H9 (cell line): ENCODE data around the gene KCTD5. TPM values are rescaled to one million over a fixed set of nuclear protein-coding genes. Genes with fewer than 3 reads are reported as not detected.
"Not testable (repeated sequence)": the region's sequence is repeated elsewhere in the genome, so short reads cannot be mapped to it uniquely, and the experiment has no call there.

ENCODE experiments used
- DNase-seq: peaks from one replicate; pipeline ENCODE4 v3.0.0-alpha.2; 2017
- H2AFZ ChIP-seq: one replicate; pipeline ENCODE4 v1.6.1; 2013; ENCODE audit warnings: mild to moderate bottlenecking, low read length, control low read depth, moderate library complexity
- H2AK5ac ChIP-seq: 2 replicates; pipeline ENCODE4 v1.6.1; 2013; ENCODE audit warnings: low read length, control low read depth, mixed read lengths; ENCODE audit not compliant: insufficient read length
- H2BK120ac ChIP-seq: one replicate; pipeline ENCODE4 v1.6.1; 2013; ENCODE audit warnings: low read depth, mild to moderate bottlenecking, low read length, control low read depth, inconsistent platforms; ENCODE audit not compliant: poor library complexity, severe bottlenecking
- H2BK12ac ChIP-seq: 2 replicates; pipeline ENCODE4 v1.6.1; 2013; ENCODE audit warnings: low read length, control low read depth, mixed read lengths, low read depth; ENCODE audit not compliant: insufficient read length
- H2BK15ac ChIP-seq: 2 replicates; pipeline ENCODE4 v1.6.1; 2013; ENCODE audit warnings: low read depth, low read length, control low read depth
- H2BK20ac ChIP-seq: one replicate; pipeline ENCODE4 v1.6.1; 2013; ENCODE audit warnings: low read depth, mild to moderate bottlenecking, low read length, control low read depth, inconsistent platforms; ENCODE audit not compliant: poor library complexity, severe bottlenecking
- H2BK5ac ChIP-seq: 2 replicates; pipeline ENCODE4 v1.6.1; 2013; ENCODE audit warnings: low read length, control low read depth, mixed read lengths; ENCODE audit not compliant: insufficient read length
- H3K14ac ChIP-seq: 2 replicates; pipeline ENCODE4 v1.6.1; 2013; ENCODE audit warnings: low read length, control low read depth; ENCODE audit not compliant: insufficient read depth
- H3K18ac ChIP-seq: 2 replicates; pipeline ENCODE4 v1.6.1; 2013; ENCODE audit warnings: low read depth, mild to moderate bottlenecking, mixed read lengths, low read length, control low read depth; ENCODE audit not compliant: insufficient read length
- H3K23ac ChIP-seq: 2 replicates; pipeline ENCODE4 v1.6.1; 2013; ENCODE audit warnings: low read length, control low read depth, mixed read lengths, low read depth; ENCODE audit not compliant: insufficient read length
- H3K23me2 ChIP-seq: 2 replicates; pipeline ENCODE4 v1.6.1; 2013; ENCODE audit warnings: low read depth, mild to moderate bottlenecking, mixed read lengths, low read length, control low read depth; ENCODE audit not compliant: insufficient read length, poor library complexity, severe bottlenecking
- H3K27ac ChIP-seq: 2 replicates; pipeline ENCODE4 v1.5.1; 2013; ENCODE audit warnings: low read length, control low read depth, mixed read lengths, low read depth; ENCODE audit not compliant: insufficient read length
- H3K27me3 ChIP-seq: 2 replicates; pipeline ENCODE4 v1.6.1; 2013; ENCODE audit warnings: low read length, control low read depth, inconsistent platforms; ENCODE audit not compliant: insufficient read depth
- H3K4ac ChIP-seq: 2 replicates; pipeline ENCODE4 v1.6.1; 2013; ENCODE audit warnings: low read depth, mild to moderate bottlenecking, control low read depth, inconsistent platforms, low read length, moderate library complexity
- H3K4me1 ChIP-seq: 2 replicates; pipeline ENCODE4 v1.6.1; 2013; ENCODE audit warnings: low read length, control low read depth, inconsistent platforms; ENCODE audit not compliant: insufficient read depth
- H3K4me2 ChIP-seq: 2 replicates; pipeline ENCODE4 v1.6.1; 2013; ENCODE audit warnings: low read length, control low read depth, mixed read lengths; ENCODE audit not compliant: insufficient read length, insufficient read depth
- H3K56ac ChIP-seq: 2 replicates; pipeline ENCODE4 v1.6.1; 2013; ENCODE audit warnings: low read depth, mild to moderate bottlenecking, mixed read lengths, low read length, control low read depth; ENCODE audit not compliant: insufficient read length
- H3K79me1 ChIP-seq: 2 replicates; pipeline ENCODE4 v1.6.1; 2013; ENCODE audit warnings: low read depth, mild to moderate bottlenecking, moderate library complexity, low read length, control low read depth, inconsistent platforms; ENCODE audit not compliant: insufficient read depth, poor library complexity, severe bottlenecking
- H3K79me2 ChIP-seq: 2 replicates; pipeline ENCODE4 v1.6.1; 2013; ENCODE audit warnings: low read length, control low read depth, inconsistent platforms; ENCODE audit not compliant: insufficient read depth
- H3K9ac ChIP-seq: 2 replicates; pipeline ENCODE4 v1.6.1; 2013; ENCODE audit warnings: low read length, control low read depth, mixed read lengths; ENCODE audit not compliant: insufficient read length; ENCODE audit errors: extremely low read depth
- H3K9me3 ChIP-seq: one replicate; pipeline ENCODE4 v1.6.1; 2013; ENCODE audit warnings: low read depth, low read length, inconsistent platforms; ENCODE audit not compliant: control insufficient read depth
- H3T11ph ChIP-seq: one replicate; pipeline ENCODE4 v1.6.1; 2013; ENCODE audit warnings: mild to moderate bottlenecking, low read length, control low read depth, inconsistent platforms
- H4K20me1 ChIP-seq: one replicate; pipeline ENCODE4 v1.6.1; 2013; ENCODE audit not compliant: control insufficient read depth, insufficient read length, insufficient read depth
- H4K5ac ChIP-seq: 2 replicates; pipeline ENCODE4 v1.6.1; 2013; ENCODE audit warnings: low read depth, mild to moderate bottlenecking, mixed read lengths, low read length, control low read depth; ENCODE audit not compliant: insufficient read length
- H4K8ac ChIP-seq: replicated peaks from 2 replicates; pipeline ENCODE4 v1.6.1; 2013; ENCODE audit warnings: low read length, control low read depth, mixed read lengths, low read depth; ENCODE audit not compliant: insufficient read length
- H4K91ac ChIP-seq: 2 replicates; pipeline ENCODE4 v1.6.1; 2013; ENCODE audit warnings: low read depth, mild to moderate bottlenecking, moderate library complexity, mixed read lengths, low read length, control low read depth; ENCODE audit not compliant: insufficient read length
- H3K27ac Mint-ChIP-seq, 3 experiments: 2 replicates in 2 of 3; 3 replicates in 1 of 3; pipeline ENCODE4 v1.8.0; 2020 to 2021; ENCODE audit warnings: mixed read lengths in 3 of 3, mild to moderate bottlenecking in 1 of 3, moderate library complexity in 1 of 3
- H3K27me3 Mint-ChIP-seq: 2 replicates; pipeline ENCODE4 v1.8.0; 2021; ENCODE audit warnings: low read depth, mild to moderate bottlenecking, moderate library complexity, mixed read lengths
- H3K36me3 Mint-ChIP-seq, 3 experiments: 2 replicates in 2 of 3; 3 replicates in 1 of 3; pipeline ENCODE4 v1.8.0; 2020 to 2021; ENCODE audit warnings: low read depth in 3 of 3, mixed read lengths in 3 of 3; ENCODE audit not compliant: insufficient read depth in 1 of 3
- H3K4me1 Mint-ChIP-seq, 2 experiments: 2 replicates each; pipeline ENCODE4 v1.8.0; 2020; ENCODE audit warnings: mixed read lengths in 2 of 2
- H3K4me3 Mint-ChIP-seq, 2 experiments: 2 replicates in 1 of 2; 3 replicates in 1 of 2; pipeline ENCODE4 v1.8.0; 2020 to 2021; ENCODE audit warnings: mild to moderate bottlenecking in 2 of 2, mixed read lengths in 2 of 2, moderate library complexity in 1 of 2
- H3K9me3 Mint-ChIP-seq, 2 experiments: 2 replicates in 1 of 2; 3 replicates in 1 of 2; pipeline ENCODE4 v1.8.0; 2020; ENCODE audit warnings: mild to moderate bottlenecking in 2 of 2, mixed read lengths in 2 of 2, moderate library complexity in 1 of 2
- CTCF ChIP-seq: fragments of 200-600 bp; sonication (generic); conservative IDR thresholded peaks from 3 replicates; pipeline ENCODE4 v1.8.0; 2021; ENCODE audit warnings: antibody characterized with exemption, mild to moderate bottlenecking
- WGBS: extraction: QIAGEN DNeasy Blood & Tissue Kit; methylation state at CpG from one replicate; pipeline ENCODE4 v1.1.7; 2013; ENCODE audit warnings: missing lambda C conversion rate, low lambda C conversion rate, mixed read lengths; ENCODE audit not compliant: insufficient read length; ENCODE audit errors: extremely low coverage; 5-methylcytosine and 5-hydroxymethylcytosine counted together
- total RNA-seq: library from RNA; stranded (reverse); gene quantifications from 2 replicates; pipeline ENCODE4 v1.2.1, GENCODE V29; 2021

The KCTD5 gene
- total RNA-seq, 1 experiment from 2014 or later, result 39.9 TPM

GRCh38 chr16:2671193-2671592 is 11.1 kb upstream of the KCTD5 start:
- H3K9ac ChIP-seq, H3K14ac ChIP-seq, H2BK20ac ChIP-seq, H2BK15ac ChIP-seq, H3T11ph ChIP-seq, H4K20me1 ChIP-seq, H4K5ac ChIP-seq, H3K79me2 ChIP-seq, H3K9me3 Mint-ChIP-seq, H3K4me1 ChIP-seq, H3K36me3 Mint-ChIP-seq, H3K27ac Mint-ChIP-seq, H2BK5ac ChIP-seq, H3K79me1 ChIP-seq, H2BK12ac ChIP-seq, H2AK5ac ChIP-seq, H3K23ac ChIP-seq, H3K23me2 ChIP-seq, H3K27me3 Mint-ChIP-seq, H3K4me2 ChIP-seq, H2AFZ ChIP-seq, H2BK120ac ChIP-seq, DNase-seq, H3K4ac ChIP-seq, H3K27me3 ChIP-seq, H4K8ac ChIP-seq, H3K27ac ChIP-seq, H3K18ac ChIP-seq, H3K56ac ChIP-seq, H3K9me3 ChIP-seq, H4K91ac ChIP-seq: not testable (repeated sequence)
- Mint-ChIP-seq H3K4me1 (peaks cover 7 to 19% of the 10 kb centered on the region in 2 experiments), H3K4me3 (0 out of 5 replicates have a peak overlapping the region, but pooled peaks of 1 of the 2 experiments have one; percentile 4)
- peak; percentile 62 for TF ChIP-seq CTCF
- no CpG with 5 or more reads among the region's 10 CpGs for WGBS
